B cell (primary cell): ENCODE measurements around the gene ITGA6. TPM values are rescaled to one million over a fixed set of nuclear protein-coding genes. Genes with fewer than 3 reads are reported as not detected.

Source experiments
- ATAC-seq: fragments of 200-7000 bp; cut with Tn5 transposase; one replicate; pipeline ENCODE4 v1.10.0; 2021; ENCODE audit warnings: low read depth, mild to moderate bottlenecking, moderate number of reproducible peaks, moderate library complexity
- CTCF ChIA-PET: fragments of 350-600 bp; sonication (Branson Sonifier 250); formaldehyde crosslinking; loops from one replicate; lab custom pipeline; 2021; ENCODE audit warnings: antibody characterized with exemption, inconsistent platforms; lab: Charles Lee
- POLR2A ChIA-PET: fragments of 350-600 bp; sonication (Branson Sonifier 250); formaldehyde crosslinking; loops from one replicate; lab custom pipeline; 2021; ENCODE audit warnings: antibody characterized with exemption; lab: Charles Lee
- DNase-seq: peaks from one replicate; pipeline ENCODE4 v3.0.0; 2013
- H2AFZ ChIP-seq: 2 replicates; pipeline ENCODE4 v1.6.1; 2012; ENCODE audit warnings: mild to moderate bottlenecking, low read depth, low read length; ENCODE audit not compliant: insufficient read depth, poor library complexity, severe bottlenecking
- H3K27ac ChIP-seq, 2 donors: 1 replicate in 1 of 2; 2 replicates in 1 of 2; pipeline ENCODE4 v1.5.1; 2012 to 2013; ENCODE audit warnings: low read length in 2 of 2, mild to moderate bottlenecking in 2 of 2, moderate library complexity in 1 of 2
- H3K27me3 ChIP-seq, 4 experiments: fragments of 200-600 bp in 1 of 4; sonication (generic) in 1 of 4; replicated peaks in 1 of 4; 1 replicate in 2 of 4; 2 replicates in 2 of 4; pipeline versions ENCODE4 v1.6.1 to v1.7.0; 2013 to 2016; ENCODE audit warnings: low read length in 3 of 4, mild to moderate bottlenecking in 2 of 4, mixed read lengths in 1 of 4, moderate library complexity in 1 of 4; ENCODE audit not compliant: insufficient read depth in 4 of 4, control insufficient read depth in 3 of 4; ENCODE audit errors: control extremely low read depth in 1 of 4
- H3K36me3 ChIP-seq, 2 experiments: replicated peaks in 1 of 2; 1 replicate in 1 of 2; 2 replicates in 1 of 2; pipeline versions ENCODE4 v1.6.1 to v1.7.1; 2013; ENCODE audit warnings: low read length in 1 of 2; ENCODE audit not compliant: insufficient read depth in 2 of 2, control insufficient read depth in 1 of 2; ENCODE audit errors: control extremely low read depth in 1 of 2, extremely low read depth in 1 of 2
- H3K4me1 ChIP-seq, 2 donors: fragments of 200-600 bp in 1 of 2; sonication (generic) in 1 of 2; 1 replicate in 1 of 2; 2 replicates in 1 of 2; pipeline versions ENCODE4 v1.5.1 to v1.6.1; 2013 to 2017; ENCODE audit warnings: low read length in 2 of 2; ENCODE audit not compliant: control insufficient read depth in 2 of 2, insufficient read depth in 2 of 2
- H3K4me2 ChIP-seq: replicated peaks from 2 replicates; pipeline ENCODE3; 2012; ENCODE audit warnings: mild to moderate bottlenecking, low read depth, low read length; ENCODE audit not compliant: poor library complexity, severe bottlenecking
- H3K4me3 ChIP-seq, 5 experiments: fragments of 200-600 bp in 1 of 5; sonication (generic) in 1 of 5; 1 replicate in 3 of 5; 2 replicates in 2 of 5; pipeline versions ENCODE4 v1.5.1 to v1.7.0; 2011 to 2016; ENCODE audit warnings: low read length in 4 of 5, mild to moderate bottlenecking in 4 of 5, low read depth in 2 of 5, control low read depth in 1 of 5, moderate library complexity in 1 of 5; ENCODE audit not compliant: insufficient read depth in 1 of 5; ENCODE audit errors: control extremely low read depth in 1 of 5, extremely low read depth in 1 of 5
- H3K79me2 ChIP-seq: fragments of 200-600 bp; sonication (generic); one replicate; pipeline ENCODE4 v1.6.0; 2016; ENCODE audit warnings: low read length; ENCODE audit not compliant: control insufficient read depth, insufficient read depth
- H3K9ac ChIP-seq: fragments of 200-600 bp; sonication (generic); 2 replicates; pipeline ENCODE4 v1.6.1; 2017; ENCODE audit warnings: mild to moderate bottlenecking, low read length, moderate library complexity
- H3K9me3 ChIP-seq, 3 donors: one replicate each; pipeline versions ENCODE4 v1.6.1 to v1.7.1; 2013; ENCODE audit warnings: low read length in 2 of 3; ENCODE audit not compliant: control insufficient read depth in 2 of 3, insufficient read depth in 1 of 3; ENCODE audit errors: control extremely low read depth in 1 of 3
- H4K20me1 ChIP-seq: 2 replicates; pipeline ENCODE4 v1.6.0; 2012; ENCODE audit warnings: mild to moderate bottlenecking, low read length; ENCODE audit not compliant: insufficient read depth, control insufficient read depth, poor library complexity, severe bottlenecking
- H3K27ac Mint-ChIP-seq: one replicate; pipeline ENCODE4 v1.8.0; 2021; ENCODE audit warnings: mixed read lengths
- H3K27me3 Mint-ChIP-seq: one replicate; pipeline ENCODE4 v1.8.0; 2021; ENCODE audit warnings: mixed read lengths
- H3K4me1 Mint-ChIP-seq: one replicate; pipeline ENCODE4 v1.8.0; 2021; ENCODE audit warnings: mixed read lengths
- H3K4me3 Mint-ChIP-seq: one replicate; pipeline ENCODE4 v1.8.0; 2021; ENCODE audit warnings: mixed read lengths
- H3K9me3 Mint-ChIP-seq: one replicate; pipeline ENCODE4 v1.8.0; 2022; ENCODE audit warnings: mixed read lengths; ENCODE audit not compliant: insufficient read depth
- EZH2 ChIP-seq: IDR thresholded peaks from 2 replicates; pipeline ENCODE4 v1.6.1; 2012; ENCODE audit warnings: borderline replicate concordance, low read depth, mild to moderate bottlenecking, moderate library complexity, low read length; ENCODE audit not compliant: insufficient read depth, poor library complexity, severe bottlenecking
- WGBS: methylation state at CpG from one replicate; pipeline ENCODE4 v1.1.5; 2013; ENCODE audit warnings: missing lambda C conversion rate; ENCODE audit not compliant: insufficient coverage; 5-methylcytosine and 5-hydroxymethylcytosine counted together
- intact Hi-C: fragments of 100-400 bp; cut with micrococcal nuclease; formaldehyde crosslinking; loops from one replicate; pipeline ENCODE4 v1.10.0; 2022
- polyA plus RNA-seq: library from polyadenylated mRNA; depleted of rRNA; stranded (reverse); fragments of >200 nt; gene quantifications from 2 replicates; pipeline ENCODE4 v1.2.3, GENCODE V29; 2012
- total RNA-seq, 2 donors: library from RNA; stranded (reverse); fragments of 120-200 nt in 1 of 2; gene quantifications; 1 replicate in 1 of 2; 2 replicates in 1 of 2; pipeline versions ENCODE4 v1.2.3 to v1.2.4, GENCODE V29; 2013 to 2022
- TF ChIP-seq, protein P1 (sequence below): fragments of 200-600 bp; IDR thresholded peaks from one replicate; pipeline ENCODE4 v1.8.0; 2022; ENCODE audit warnings: antibody characterized with exemption, mild to moderate bottlenecking

Gene ITGA6
- total and polyA plus RNA-seq, 2 donors (not counting 1 experiment from before 2014, with no cell fraction given), result 0.17 to 0.98 TPM

DNA sequence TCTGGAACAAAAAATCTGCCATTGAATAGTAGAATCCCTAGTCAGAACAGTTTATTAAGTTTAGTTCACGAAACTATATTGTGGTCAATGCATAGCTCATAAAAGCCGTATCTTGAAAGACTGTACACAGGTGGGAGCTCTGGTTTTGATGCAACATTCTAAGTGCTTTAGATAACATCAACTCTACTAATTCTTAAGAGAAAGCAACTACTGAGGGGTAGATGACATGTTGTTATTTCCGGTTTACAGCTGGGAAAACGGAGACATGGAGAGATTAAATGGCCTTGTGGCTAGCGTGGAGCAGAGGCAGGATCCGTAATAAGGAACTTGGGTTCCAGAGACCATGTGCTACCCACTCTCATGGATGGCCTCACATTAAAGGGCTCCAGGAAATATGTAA is 4.2 kb upstream of the ITGA6 start:
- Histone ChIP-seq H4K20me1 (no peaks in the 10 kb centered on the region), H3K9ac (no peak overlapping the region), H3K79me2 (no peaks in the 10 kb centered on the region), H3K27ac (no peak overlapping the region), H3K4me2 (no peak overlapping the region), H3K4me3 (no peak overlapping the region), H2AFZ (no peak overlapping the region), H3K4me1 (peaks cover 10 to 12% of the 10 kb centered on the region in 2 donors), H3K36me3 (no peaks in the 10 kb centered on the region), H3K27me3 (peaks cover 0 to 36% (median 27%) of the 10 kb centered on the region in 4 experiments), H3K9me3 (peaks cover 0 to under 1% (median 0%) of the 10 kb centered on the region in 3 donors)
- CTCF ChIA-PET, result interaction anchor here (0.6 kb wide), 1 partner anchor 42 kb away, joined by 3 read pairs; no protein-coding TSS in a partner anchor
- Mint-ChIP-seq H3K27ac (no peak overlapping the region), H3K27me3 (peaks cover 67% of the 10 kb centered on the region), H3K9me3 (no peaks in the 10 kb centered on the region), H3K4me1 (peaks cover 7% of the 10 kb centered on the region), H3K4me3 (no peak overlapping the region)
- ATAC-seq (no peak), DNase-seq (no peak)
- POLR2A ChIA-PET, result no interaction called here
- TF ChIP-seq EZH2, result no peak
- TF ChIP-seq, protein P1, sequence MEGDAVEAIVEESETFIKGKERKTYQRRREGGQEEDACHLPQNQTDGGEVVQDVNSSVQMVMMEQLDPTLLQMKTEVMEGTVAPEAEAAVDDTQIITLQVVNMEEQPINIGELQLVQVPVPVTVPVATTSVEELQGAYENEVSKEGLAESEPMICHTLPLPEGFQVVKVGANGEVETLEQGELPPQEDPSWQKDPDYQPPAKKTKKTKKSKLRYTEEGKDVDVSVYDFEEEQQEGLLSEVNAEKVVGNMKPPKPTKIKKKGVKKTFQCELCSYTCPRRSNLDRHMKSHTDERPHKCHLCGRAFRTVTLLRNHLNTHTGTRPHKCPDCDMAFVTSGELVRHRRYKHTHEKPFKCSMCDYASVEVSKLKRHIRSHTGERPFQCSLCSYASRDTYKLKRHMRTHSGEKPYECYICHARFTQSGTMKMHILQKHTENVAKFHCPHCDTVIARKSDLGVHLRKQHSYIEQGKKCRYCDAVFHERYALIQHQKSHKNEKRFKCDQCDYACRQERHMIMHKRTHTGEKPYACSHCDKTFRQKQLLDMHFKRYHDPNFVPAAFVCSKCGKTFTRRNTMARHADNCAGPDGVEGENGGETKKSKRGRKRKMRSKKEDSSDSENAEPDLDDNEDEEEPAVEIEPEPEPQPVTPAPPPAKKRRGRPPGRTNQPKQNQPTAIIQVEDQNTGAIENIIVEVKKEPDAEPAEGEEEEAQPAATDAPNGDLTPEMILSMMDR, result no peak
- intact Hi-C loops, result no loop called here
- WGBS, result 94% methylated on average over 4 of the region's 6 CpGs

DNA sequence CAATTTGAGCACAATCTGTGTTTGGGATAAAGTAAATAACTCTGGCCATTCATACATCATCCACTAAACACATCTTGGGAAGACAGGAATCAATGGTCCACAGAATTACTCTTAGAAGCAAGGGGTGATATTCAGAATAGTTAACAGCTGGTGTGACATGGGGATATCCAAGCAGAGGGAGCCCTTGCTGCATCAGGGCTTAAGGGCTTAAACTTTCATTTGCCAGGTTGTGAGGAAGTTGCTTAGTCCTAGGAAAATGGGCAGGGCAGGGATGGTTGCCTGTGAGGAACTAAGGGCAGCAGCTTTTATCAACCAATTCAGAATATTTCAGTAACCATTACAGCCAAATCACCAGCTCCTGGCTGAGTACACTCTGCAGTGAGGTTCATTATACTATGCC is 2.0 kb upstream of the ITGA6 start:
- DNase-seq (no peak), ATAC-seq (no peak)
- Histone ChIP-seq H3K27me3 (peaks cover 0 to 49% (median 39%) of the 10 kb centered on the region in 4 experiments), H3K36me3 (no peaks in the 10 kb centered on the region), H4K20me1 (no peaks in the 10 kb centered on the region), H3K4me2 (no peak overlapping the region), H3K4me1 (peaks cover 18 to 20% of the 10 kb centered on the region in 2 donors), H3K27ac (no peak overlapping the region), H3K4me3 (no peak overlapping the region), H3K79me2 (no peaks in the 10 kb centered on the region), H2AFZ (no peak overlapping the region), H3K9ac (no peak overlapping the region), H3K9me3 (peaks cover 0 to 5% (median 0%) of the 10 kb centered on the region in 3 donors)
- no peaks in the 10 kb centered on the region for H3K9me3 Mint-ChIP-seq
- TF ChIP-seq, protein P1, result no peak
- TF ChIP-seq EZH2, result no peak
- peaks cover 73% of the 10 kb centered on the region for H3K27me3 Mint-ChIP-seq
- peaks cover 14% of the 10 kb centered on the region for H3K4me1 Mint-ChIP-seq
- no peak overlapping the region for H3K4me3 Mint-ChIP-seq
- POLR2A ChIA-PET, result no interaction called here
- CTCF ChIA-PET, result no interaction called here
- intact Hi-C loops, result loop anchor here (5.0 kb wide), 1 partner anchor 37 kb away; no protein-coding TSS in a partner anchor
- no peak overlapping the region for H3K27ac Mint-ChIP-seq
